Measurements from ENCODE around the gene CRELD1. TPM values are rescaled to one million over a fixed set of nuclear protein-coding genes. Genes with fewer than 3 reads are reported as not detected.

The CRELD1 gene
- total RNA-seq, 1 experiment from 2014 or later = 18.7 TPM

GRCh38 chr3:9951962-9952805 lies 18.6 kb downstream of the CRELD1 start, which contains the start of gene PRRT3:
TSS of gene PRRT3 (minus strand) at chr3:9952408. CDS start at chr3:9950115, 2,293 bp downstream.
- Histone ChIP-seq H4K20me1 (ENCODE audit: insufficient read depth) (no peaks in the 10 kb centered on the region), H3K9ac (ENCODE audit: low read length) (no peak within 1 kb of the TSS), H3K36me3 (ENCODE audit: control insufficient read depth in 1 of 2, insufficient read depth in 2 of 2, low read length in 2 of 2) (peaks cover 0 to 6% of the 10 kb centered on the region in 2 experiments; a peak in 1 of 4 replicates), H3K4me3 (replicated peaks in 1 of 2; ENCODE audit: low read depth in 1 of 2, low read length in 2 of 2) (no peak within 1 kb of the TSS), H3K27me3 (ENCODE audit: insufficient read depth, low read length) (no peaks in the 10 kb centered on the region), H3K9me2 (ENCODE audit: insufficient read depth) (no peaks in the 10 kb centered on the region), H3K4me2 (ENCODE audit: low read length) (no peak within 1 kb of the TSS), H2AFZ (ENCODE audit: low read depth, low read length, poor library complexity, severe bottlenecking) (no peak within 1 kb of the TSS), H3K27ac (ENCODE audit: low read depth, low read length) (no peak within 1 kb of the TSS), H3K79me2 (ENCODE audit: insufficient read depth, low read length) (peaks cover 6% of the 10 kb centered on the region; the same call in 1 of the 2 replicates), H3K4me1 (ENCODE audit: control insufficient read depth in 1 of 2, insufficient read depth in 2 of 2, low read length in 2 of 2) (peaks cover 17 to 38% of the 10 kb centered on the region in 2 experiments), H3K9me3 (ENCODE audit: control insufficient read depth in 1 of 2, insufficient read depth in 1 of 2, low read depth in 1 of 2, low read length in 2 of 2) (no peaks in the 10 kb centered on the region)
- ATAC-seq (no peak), DNase-seq (ENCODE audit: low read depth, low spot score) (no peak)
- POLR2A ChIA-PET = no interaction called here
- TF ChIP-seq, protein P1, sequence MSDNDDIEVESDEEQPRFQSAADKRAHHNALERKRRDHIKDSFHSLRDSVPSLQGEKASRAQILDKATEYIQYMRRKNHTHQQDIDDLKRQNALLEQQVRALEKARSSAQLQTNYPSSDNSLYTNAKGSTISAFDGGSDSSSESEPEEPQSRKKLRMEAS (IDR thresholded peaks at IDR 0.05) = no peak
- no peak for TF ChIP-seq EGR1 (IDR thresholded peaks at IDR 0.05; ENCODE audit: low read depth)
- TF ChIP-seq, protein P2, sequence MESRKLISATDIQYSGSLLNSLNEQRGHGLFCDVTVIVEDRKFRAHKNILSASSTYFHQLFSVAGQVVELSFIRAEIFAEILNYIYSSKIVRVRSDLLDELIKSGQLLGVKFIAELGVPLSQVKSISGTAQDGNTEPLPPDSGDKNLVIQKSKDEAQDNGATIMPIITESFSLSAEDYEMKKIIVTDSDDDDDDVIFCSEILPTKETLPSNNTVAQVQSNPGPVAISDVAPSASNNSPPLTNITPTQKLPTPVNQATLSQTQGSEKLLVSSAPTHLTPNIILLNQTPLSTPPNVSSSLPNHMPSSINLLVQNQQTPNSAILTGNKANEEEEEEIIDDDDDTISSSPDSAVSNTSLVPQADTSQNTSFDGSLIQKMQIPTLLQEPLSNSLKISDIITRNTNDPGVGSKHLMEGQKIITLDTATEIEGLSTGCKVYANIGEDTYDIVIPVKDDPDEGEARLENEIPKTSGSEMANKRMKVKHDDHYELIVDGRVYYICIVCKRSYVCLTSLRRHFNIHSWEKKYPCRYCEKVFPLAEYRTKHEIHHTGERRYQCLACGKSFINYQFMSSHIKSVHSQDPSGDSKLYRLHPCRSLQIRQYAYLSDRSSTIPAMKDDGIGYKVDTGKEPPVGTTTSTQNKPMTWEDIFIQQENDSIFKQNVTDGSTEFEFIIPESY (IDR thresholded peaks at IDR 0.05; ENCODE audit: extremely low read depth, insufficient replicate concordance, low read length) = no peak
- TF ChIP-seq EZH2 (IDR thresholded peaks at IDR 0.05) = no peak
- no peak for TF ChIP-seq CTCF (IDR thresholded peaks at IDR 0.05 in 2 of 3, conservative IDR thresholded peaks at IDR 0.05 in 1 of 3; ENCODE audit: borderline replicate concordance in 1 of 3, insufficient read depth in 1 of 3, low read depth in 2 of 3, low read length in 2 of 3)
- no peak for TF ChIP-seq SRF (IDR thresholded peaks at IDR 0.05; ENCODE audit: low read depth)
- TF ChIP-seq CEBPB (IDR thresholded peaks at IDR 0.05; ENCODE audit: low read depth) = no peak
- TF ChIP-seq CBX3 (IDR thresholded peaks at IDR 0.05; ENCODE audit: low read depth) = no peak
- TF ChIP-seq, protein P3, sequence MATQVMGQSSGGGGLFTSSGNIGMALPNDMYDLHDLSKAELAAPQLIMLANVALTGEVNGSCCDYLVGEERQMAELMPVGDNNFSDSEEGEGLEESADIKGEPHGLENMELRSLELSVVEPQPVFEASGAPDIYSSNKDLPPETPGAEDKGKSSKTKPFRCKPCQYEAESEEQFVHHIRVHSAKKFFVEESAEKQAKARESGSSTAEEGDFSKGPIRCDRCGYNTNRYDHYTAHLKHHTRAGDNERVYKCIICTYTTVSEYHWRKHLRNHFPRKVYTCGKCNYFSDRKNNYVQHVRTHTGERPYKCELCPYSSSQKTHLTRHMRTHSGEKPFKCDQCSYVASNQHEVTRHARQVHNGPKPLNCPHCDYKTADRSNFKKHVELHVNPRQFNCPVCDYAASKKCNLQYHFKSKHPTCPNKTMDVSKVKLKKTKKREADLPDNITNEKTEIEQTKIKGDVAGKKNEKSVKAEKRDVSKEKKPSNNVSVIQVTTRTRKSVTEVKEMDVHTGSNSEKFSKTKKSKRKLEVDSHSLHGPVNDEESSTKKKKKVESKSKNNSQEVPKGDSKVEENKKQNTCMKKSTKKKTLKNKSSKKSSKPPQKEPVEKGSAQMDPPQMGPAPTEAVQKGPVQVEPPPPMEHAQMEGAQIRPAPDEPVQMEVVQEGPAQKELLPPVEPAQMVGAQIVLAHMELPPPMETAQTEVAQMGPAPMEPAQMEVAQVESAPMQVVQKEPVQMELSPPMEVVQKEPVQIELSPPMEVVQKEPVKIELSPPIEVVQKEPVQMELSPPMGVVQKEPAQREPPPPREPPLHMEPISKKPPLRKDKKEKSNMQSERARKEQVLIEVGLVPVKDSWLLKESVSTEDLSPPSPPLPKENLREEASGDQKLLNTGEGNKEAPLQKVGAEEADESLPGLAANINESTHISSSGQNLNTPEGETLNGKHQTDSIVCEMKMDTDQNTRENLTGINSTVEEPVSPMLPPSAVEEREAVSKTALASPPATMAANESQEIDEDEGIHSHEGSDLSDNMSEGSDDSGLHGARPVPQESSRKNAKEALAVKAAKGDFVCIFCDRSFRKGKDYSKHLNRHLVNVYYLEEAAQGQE (IDR thresholded peaks at IDR 0.05; ENCODE audit: low read depth) = no peak
- no peak for TF ChIP-seq TCF7L2 (IDR thresholded peaks at IDR 0.05; ENCODE audit: borderline replicate concordance, extremely low read depth, insufficient read depth, insufficient read length)
- TF ChIP-seq YY1 (IDR thresholded peaks at IDR 0.05; ENCODE audit: extremely low read depth, insufficient replicate concordance, low read depth, low read length) = no peak
- TF ChIP-seq EZH2phosphoT487 (IDR thresholded peaks at IDR 0.05; ENCODE audit: borderline replicate concordance) = no peak
- no TSS peak for BruUV-seq (replicated peaks)
- intact Hi-C loops (cut with micrococcal nuclease) = no loop called here
- RAD21 ChIA-PET (ENCODE audit: low non-redundant PET in 1 of 2, low total read pairs in 2 of 2, uncharacterized antibody in 2 of 2, unreplicated experiment in 2 of 2) = no interaction called here
- CTCF ChIA-PET = interaction anchor here (1.0 kb wide), 1 partner anchor 8 kb away, joined by 3 read pairs; no protein-coding TSS in a partner anchor

Data from HCT116 (cell line).